GM23248 (cell line): Measurements from ENCODE around the gene NEGR1. TPM values are rescaled to one million over a fixed set of nuclear protein-coding genes. Genes with fewer than 3 reads are reported as not detected.

Experiments
- DNase-seq: peaks from one replicate; pipeline ENCODE4 v3.0.0-alpha.2; 2015
- H2AFZ ChIP-seq: fragments of 200-600 bp; sonication (generic); 2 replicates; pipeline ENCODE4 v1.6.1; 2016; ENCODE audit warnings: antibody characterized with exemption
- H3F3A ChIP-seq: fragments of 200-600 bp; sonication (generic); 2 replicates; pipeline ENCODE4 v1.6.1; 2016; ENCODE audit warnings: mild to moderate bottlenecking, antibody characterized with exemption, mixed run types; ENCODE audit not compliant: insufficient read depth
- H3K27ac ChIP-seq: fragments of 200-600 bp; sonication (generic); 2 replicates; pipeline ENCODE4 v1.5.1; 2016; ENCODE audit warnings: mild to moderate bottlenecking
- H3K27me3 ChIP-seq: fragments of 200-600 bp; sonication (generic); replicated peaks from 2 replicates; pipeline ENCODE4 v1.6.1; 2016; ENCODE audit warnings: mild to moderate bottlenecking; ENCODE audit not compliant: insufficient read depth
- H3K36me3 ChIP-seq: fragments of 200-600 bp; sonication (generic); 2 replicates; pipeline ENCODE4 v1.6.1; 2016; ENCODE audit warnings: low read depth, mild to moderate bottlenecking
- H3K4me1 ChIP-seq: fragments of 200-600 bp; sonication (generic); 2 replicates; pipeline ENCODE4 v1.6.1; 2016; ENCODE audit warnings: mild to moderate bottlenecking; ENCODE audit not compliant: insufficient read depth
- H3K4me2 ChIP-seq: fragments of 200-600 bp; sonication (generic); one replicate; pipeline ENCODE4 v1.6.1; 2016; ENCODE audit warnings: mild to moderate bottlenecking; ENCODE audit not compliant: unreplicated experiment
- H3K4me3 ChIP-seq: fragments of 200-600 bp; sonication (generic); 2 replicates; pipeline ENCODE4 v1.5.1; 2016; ENCODE audit warnings: mild to moderate bottlenecking
- H3K79me2 ChIP-seq: fragments of 200-600 bp; sonication (generic); 2 replicates; pipeline ENCODE4 v1.6.1; 2016; ENCODE audit warnings: mild to moderate bottlenecking; ENCODE audit not compliant: insufficient read depth
- H3K9ac ChIP-seq: fragments of 200-600 bp; sonication (generic); 2 replicates; pipeline ENCODE4 v1.6.1; 2016; ENCODE audit warnings: mild to moderate bottlenecking
- H3K9me2 ChIP-seq: fragments of 200-600 bp; sonication (generic); 2 replicates; pipeline ENCODE4 v1.6.1; 2016; ENCODE audit warnings: mixed run types, mild to moderate bottlenecking, moderate library complexity; ENCODE audit not compliant: insufficient read depth
- H3K9me3 ChIP-seq: fragments of 200-600 bp; sonication (generic); one replicate; pipeline ENCODE4 v1.6.1; 2017; ENCODE audit warnings: low read depth
- H4K20me1 ChIP-seq: fragments of 200-600 bp; sonication (generic); 2 replicates; pipeline ENCODE4 v1.6.0; 2016; ENCODE audit not compliant: insufficient read depth
- EZH2 ChIP-seq: fragments of 200-600 bp; sonication (generic); IDR thresholded peaks from 2 replicates; pipeline ENCODE4 v1.6.1; 2018; ENCODE audit warnings: antibody characterized with exemption, mild to moderate bottlenecking; ENCODE audit not compliant: insufficient read depth, poor library complexity, severe bottlenecking
- EZH2phosphoT487 ChIP-seq: fragments of 200-600 bp; sonication (generic); IDR thresholded peaks from 2 replicates; pipeline ENCODE4 v1.6.1; 2018; ENCODE audit warnings: antibody characterized with exemption, moderate library complexity, mild to moderate bottlenecking, low read depth; ENCODE audit not compliant: insufficient read depth
- WGBS, 2 experiments: methylation state at CpG; one replicate each; pipeline ENCODE4 v1.1.6; 2015 to 2017; ENCODE audit warnings: low lambda C conversion rate in 2 of 2, low coverage in 1 of 2; ENCODE audit errors: missing lambda C conversion rate in 2 of 2; 5-methylcytosine and 5-hydroxymethylcytosine counted together
- in situ Hi-C: fragments of 300-500 bp; cut with MboI; formaldehyde crosslinking; loops from 2 replicates; pipeline ENCODE4 v1.15.0; 2020
- polyA plus RNA-seq: library from polyadenylated mRNA; unstranded; fragments of >200 nt; fragmentation: Nextera tagmentation; extraction: Ambion mirVana; gene quantifications from 2 replicates; pipeline ENCODE4 v1.2.1, GENCODE V29; 2016
- total RNA-seq: library from RNA; depleted of rRNA; stranded (reverse); fragments of >200 nt; shearing (Covaris generic); gene quantifications from 2 replicates; pipeline ENCODE4 v1.2.3, GENCODE V29; 2014

Gene NEGR1
- total and polyA plus RNA-seq, 2 experiments from 2014 or later: 14.3 to 15.7 TPM

GRCh38 chr1:71796006-71796405 lies 486.3 kb downstream of the NEGR1 start:
- Histone ChIP-seq H2AFZ (no peak overlapping the region), H3K36me3 (no peaks in the 10 kb centered on the region), H3K27ac (no peak overlapping the region), H3K79me2 (no peaks in the 10 kb centered on the region), H3K9ac (no peak overlapping the region), H3F3A (no peaks in the 10 kb centered on the region), H3K4me1 (no peaks in the 10 kb centered on the region), H4K20me1 (no peaks in the 10 kb centered on the region), H3K9me3 (no peaks in the 10 kb centered on the region), H3K27me3 (no peaks in the 10 kb centered on the region), H3K9me2 (no peaks in the 10 kb centered on the region), H3K4me3 (no peak overlapping the region), H3K4me2 (no peak overlapping the region)
- in situ Hi-C loops: no loop called here
- no peak for DNase-seq
- TF ChIP-seq EZH2phosphoT487 (no peak), EZH2 (no peak)

- Histone ChIP-seq H3K9me2 (no peaks in the 10 kb centered on the region), H3K9ac (no peak overlapping the region), H2AFZ (no peak overlapping the region), H3K27ac (no peak overlapping the region), H3K79me2 (no peaks in the 10 kb centered on the region), H4K20me1 (no peaks in the 10 kb centered on the region), H3K36me3 (no peaks in the 10 kb centered on the region), H3F3A (no peaks in the 10 kb centered on the region), H3K4me1 (no peaks in the 10 kb centered on the region), H3K27me3 (no peaks in the 10 kb centered on the region), H3K9me3 (no peaks in the 10 kb centered on the region), H3K4me2 (no peak overlapping the region), H3K4me3 (no peak overlapping the region)
- 87 to 92% methylated on average over 1 of the region's 1 CpG for WGBS, 2 experiments
- no peak for DNase-seq
- TF ChIP-seq EZH2: no peak
- no peak for TF ChIP-seq EZH2phosphoT487
- in situ Hi-C loops: no loop called here
Measured at GRCh38 chr1:71792264-71792663, 490.1 kb downstream of the NEGR1 start.

DNA sequence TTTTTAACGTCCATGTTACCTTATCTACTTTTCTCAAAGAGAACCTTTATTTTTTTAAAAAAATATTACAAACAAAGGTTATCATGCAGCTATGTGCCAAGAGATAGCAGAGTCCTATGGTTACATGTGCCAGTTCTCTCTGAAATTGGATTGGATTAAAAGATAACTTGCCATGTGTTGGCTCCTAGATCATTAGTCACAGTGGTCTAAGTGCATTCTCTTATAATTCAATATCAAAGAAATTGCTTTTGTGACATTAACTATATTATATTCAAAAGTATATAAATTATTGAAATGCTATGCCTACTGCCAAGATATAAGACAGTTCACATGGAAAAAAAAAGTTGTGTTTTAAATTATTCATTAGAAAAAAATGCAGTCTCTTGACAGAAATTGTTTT lies 494.2 kb downstream of the NEGR1 start:
- in situ Hi-C loops: no loop called here
- Histone ChIP-seq H3K4me1 (no peaks in the 10 kb centered on the region), H3K4me2 (no peak overlapping the region), H3K9me3 (no peaks in the 10 kb centered on the region), H3K9ac (no peak overlapping the region), H3K9me2 (no peaks in the 10 kb centered on the region), H3F3A (no peaks in the 10 kb centered on the region), H3K79me2 (no peaks in the 10 kb centered on the region), H2AFZ (no peak overlapping the region), H3K27me3 (no peaks in the 10 kb centered on the region), H3K27ac (no peak overlapping the region), H4K20me1 (no peaks in the 10 kb centered on the region), H3K4me3 (no peak overlapping the region), H3K36me3 (no peaks in the 10 kb centered on the region)
- DNase-seq: peak; percentile 3
- WGBS, 2 experiments: 93% methylated on average over 1 of the region's 1 CpG
- TF ChIP-seq EZH2 (no peak), EZH2phosphoT487 (no peak)

- H3K36me3 ChIP-seq: no peaks in the 10 kb centered on the region
- in situ Hi-C loops: no loop called here
- H2AFZ ChIP-seq: no peak overlapping the region
- H4K20me1 ChIP-seq: no peaks in the 10 kb centered on the region
- H3K9me3 ChIP-seq: no peaks in the 10 kb centered on the region
- H3K9ac ChIP-seq: no peak overlapping the region
- no peaks in the 10 kb centered on the region for H3K27me3 ChIP-seq
- no peak overlapping the region for H3K4me2 ChIP-seq
- H3F3A ChIP-seq: no peaks in the 10 kb centered on the region
- H3K9me2 ChIP-seq: no peaks in the 10 kb centered on the region
- no peak for DNase-seq
- no peak overlapping the region for H3K27ac ChIP-seq
- no peaks in the 10 kb centered on the region for H3K79me2 ChIP-seq
- H3K4me1 ChIP-seq: no peaks in the 10 kb centered on the region
- TF ChIP-seq EZH2 (no peak), EZH2phosphoT487 (no peak)
- no peak overlapping the region for H3K4me3 ChIP-seq
- WGBS, 2 experiments: 42 to 54% methylated on average over 1 of the region's 1 CpG
Measured at GRCh38 chr1:71787699-71788098, 494.6 kb downstream of the NEGR1 start.

DNA sequence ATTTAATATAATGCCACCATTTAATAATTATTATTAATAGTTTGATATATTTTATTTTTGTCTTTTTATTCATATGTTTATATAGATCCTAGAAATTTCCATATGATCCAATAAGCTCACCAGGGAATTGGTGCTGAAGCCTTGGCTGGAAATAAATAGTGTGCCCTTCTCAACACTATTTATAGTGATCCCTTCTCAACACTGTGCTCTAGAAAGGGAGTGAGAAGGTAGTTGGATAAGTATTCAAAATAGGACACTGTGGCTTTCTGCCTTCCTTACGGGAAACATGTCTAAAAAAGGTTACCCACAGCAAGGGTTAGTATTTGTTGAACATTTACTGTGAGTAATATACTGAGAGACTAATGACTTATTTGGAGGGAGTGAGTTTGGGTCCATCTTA lies 496.1 kb downstream of the NEGR1 start:
- no peak overlapping the region for H3K27ac ChIP-seq
- H3K9ac ChIP-seq: no peak overlapping the region
- H3K4me3 ChIP-seq: no peak overlapping the region
- H3K9me2 ChIP-seq: no peaks in the 10 kb centered on the region
- H4K20me1 ChIP-seq: no peaks in the 10 kb centered on the region
- in situ Hi-C loops: no loop called here
- no peaks in the 10 kb centered on the region for H3K4me1 ChIP-seq
- H3K9me3 ChIP-seq: no peaks in the 10 kb centered on the region
- no peaks in the 10 kb centered on the region for H3K27me3 ChIP-seq
- H2AFZ ChIP-seq: no peak overlapping the region
- TF ChIP-seq EZH2phosphoT487 (no peak), EZH2 (no peak)
- no peaks in the 10 kb centered on the region for H3K79me2 ChIP-seq
- WGBS, 2 experiments: 89 to 95% methylated on average over 1 of the region's 1 CpG
- no peaks in the 10 kb centered on the region for H3K36me3 ChIP-seq
- no peak for DNase-seq
- H3K4me2 ChIP-seq: no peak overlapping the region
- H3F3A ChIP-seq: no peaks in the 10 kb centered on the region
